ENCODE data around the gene ACOT6. TPM values are rescaled to one million over a fixed set of nuclear protein-coding genes. Genes with fewer than 3 reads are reported as not detected.

Gene ACOT6
- polyA plus RNA-seq, 1 experiment: not detected

- H3K4me3 ChIP-seq (ENCODE audit: low read depth, low read length): no peak overlapping the region
- H3K9me3 ChIP-seq (ENCODE audit: control insufficient read depth, insufficient read depth, low read length): no peaks in the 10 kb centered on the region
- CTCF ChIA-PET: no interaction called here
- H3K27me3 ChIP-seq (ENCODE audit: control insufficient read depth, insufficient read depth, low read length): no peaks in the 10 kb centered on the region
- no peak overlapping the region for H3K27ac ChIP-seq (ENCODE audit: low read depth, low read length)
- POLR2A ChIA-PET: no interaction called here
- no peak for TF ChIP-seq CTCF (IDR thresholded peaks at IDR 0.05; ENCODE audit: low read depth, low read length)
- no peak for DNase-seq (ENCODE audit: low read depth, low spot score)
These were observed 48.2 kb downstream of the ACOT6 start for GRCh38 chr14:73660511-73660910.

- Histone ChIP-seq H3K27me3 (ENCODE audit: control insufficient read depth, insufficient read depth, low read length) (no peaks in the 10 kb centered on the region), H3K9me3 (ENCODE audit: control insufficient read depth, insufficient read depth, low read length) (no peaks in the 10 kb centered on the region), H3K27ac (ENCODE audit: low read depth, low read length) (no peak overlapping the region), H3K4me3 (ENCODE audit: low read depth, low read length) (no peak overlapping the region)
- peak; percentile 3 for DNase-seq (ENCODE audit: low read depth, low spot score)
- TF ChIP-seq CTCF (IDR thresholded peaks at IDR 0.05; ENCODE audit: low read depth, low read length): no peak
- ChIA-PET POLR2A (no interaction called here), CTCF (interaction anchor here (0.6 to 2.0 kb wide), 9 partner anchors 11 to 153 kb away, joined by 3 to 7 read pairs (median 5); no protein-coding TSS in a partner anchor)
These were observed 49.6 kb downstream of the ACOT6 start for GRCh38 chr14:73661872-73662271.

GRCh38 chr14:73662487-73662943 lies 50.2 kb downstream of the ACOT6 start:
- no peaks in the 10 kb centered on the region for H3K27me3 ChIP-seq (ENCODE audit: control insufficient read depth, insufficient read depth, low read length)
- POLR2A ChIA-PET: no interaction called here
- H3K4me3 ChIP-seq (ENCODE audit: low read depth, low read length): no peak overlapping the region
- DNase-seq (ENCODE audit: low read depth, low spot score): peak; percentile 61
- peak; percentile 71 for TF ChIP-seq CTCF (IDR thresholded peaks at IDR 0.05; ENCODE audit: low read depth, low read length)
- H3K27ac ChIP-seq (ENCODE audit: low read depth, low read length): no peak overlapping the region
- H3K9me3 ChIP-seq (ENCODE audit: control insufficient read depth, insufficient read depth, low read length): no peaks in the 10 kb centered on the region
- CTCF ChIA-PET: interaction anchor here (0.6 to 2.0 kb wide), 11 partner anchors 11 to 489 kb away, joined by 3 to 12 read pairs (median 5); no protein-coding TSS in a partner anchor

GRCh38 chr14:73663548-73664212 lies 51.4 kb downstream of the ACOT6 start:
- no peaks in the 10 kb centered on the region for H3K27me3 ChIP-seq (ENCODE audit: control insufficient read depth, insufficient read depth, low read length)
- no peak for DNase-seq (ENCODE audit: low read depth, low spot score)
- H3K27ac ChIP-seq (ENCODE audit: low read depth, low read length): no peak overlapping the region
- CTCF ChIA-PET: interaction anchor here (0.6 to 1.4 kb wide), 3 partner anchors 10 to 31 kb away, joined by 3 to 7 read pairs (median 4); no protein-coding TSS in a partner anchor
- no peaks in the 10 kb centered on the region for H3K9me3 ChIP-seq (ENCODE audit: control insufficient read depth, insufficient read depth, low read length)
- H3K4me3 ChIP-seq (ENCODE audit: low read depth, low read length): no peak overlapping the region
- POLR2A ChIA-PET: no interaction called here
- TF ChIP-seq CTCF (IDR thresholded peaks at IDR 0.05; ENCODE audit: low read depth, low read length): no peak

- H3K27me3 ChIP-seq (ENCODE audit: control insufficient read depth, insufficient read depth, low read length): no peaks in the 10 kb centered on the region
- ChIA-PET CTCF (no interaction called here), POLR2A (no interaction called here)
- no peak overlapping the region for H3K4me3 ChIP-seq (ENCODE audit: low read depth, low read length)
- H3K9me3 ChIP-seq (ENCODE audit: control insufficient read depth, insufficient read depth, low read length): no peaks in the 10 kb centered on the region
- no peak for TF ChIP-seq CTCF (IDR thresholded peaks at IDR 0.05; ENCODE audit: low read depth, low read length)
- no peak for DNase-seq (ENCODE audit: low read depth, low spot score)
- H3K27ac ChIP-seq (ENCODE audit: low read depth, low read length): no peak overlapping the region
These were observed 52.8 kb downstream of the ACOT6 start for GRCh38 chr14:73665130-73665529.
